Activated T-cell treated with anti-CD3 and anti-CD28 coated beads, Interleukin-2, amount 50 U/mL, for 72 hours (primary cell): ENCODE data around the gene TTC23L. TPM values are rescaled to one million over a fixed set of nuclear protein-coding genes. Genes with fewer than 3 reads are reported as not detected.

Source experiments
- ATAC-seq, 2 donors: fragments of 150-1000 bp; cut with Tn5 transposase; replicated peaks in 1 of 2; 2 replicates each; pipeline ENCODE4 v1.10.0; 2021; ENCODE audit warnings: moderate library complexity in 2 of 2, mild to moderate bottlenecking in 1 of 2
- DNase-seq, 2 donors: peaks; one replicate each; pipeline ENCODE4 v3.0.0; 2021 to 2022; ENCODE audit warnings: mixed read lengths in 1 of 2
- H3K27ac Mint-ChIP-seq: one replicate; pipeline ENCODE4 v1.8.0; 2022; ENCODE audit warnings: mild to moderate bottlenecking, moderate library complexity, mixed read lengths
- H3K27me3 Mint-ChIP-seq: one replicate; pipeline ENCODE4 v1.8.0; 2022; ENCODE audit warnings: low read depth, mixed read lengths
- H3K36me3 Mint-ChIP-seq, 2 donors: one replicate each; pipeline ENCODE4 v1.8.0; 2022; ENCODE audit warnings: mixed read lengths in 2 of 2, mild to moderate bottlenecking in 1 of 2; ENCODE audit not compliant: insufficient read depth in 2 of 2
- H3K4me1 Mint-ChIP-seq: one replicate; pipeline ENCODE4 v1.8.0; 2022; ENCODE audit warnings: low read depth, mixed read lengths
- H3K4me3 Mint-ChIP-seq, 2 donors: one replicate each; pipeline ENCODE4 v1.8.0; 2022; ENCODE audit warnings: mild to moderate bottlenecking in 2 of 2, mixed read lengths in 2 of 2, moderate library complexity in 2 of 2
- H3K9me3 Mint-ChIP-seq, 2 donors: one replicate each; pipeline ENCODE4 v1.8.0; 2022; ENCODE audit warnings: mixed read lengths in 2 of 2
- total RNA-seq, 2 donors: library from RNA; stranded (reverse); gene quantifications; one replicate each; pipeline ENCODE4 v1.2.3, GENCODE V29; 2022

Gene TTC23L
- total RNA-seq, 2 donors from 2014 or later = 0.56 to 0.58 TPM

GRCh38 chr5:34843497-34843896, 4.5 kb downstream of the TTC23L start:
- H3K27me3 Mint-ChIP-seq = peaks cover 10% of the 10 kb centered on the region
- no peak overlapping the region for H3K4me3 Mint-ChIP-seq
- peaks cover 15% of the 10 kb centered on the region for H3K4me1 Mint-ChIP-seq
- H3K9me3 Mint-ChIP-seq = no peaks in the 10 kb centered on the region
- no peak for DNase-seq
- ATAC-seq = no peak
- no peaks in the 10 kb centered on the region for H3K36me3 Mint-ChIP-seq
- no peak overlapping the region for H3K27ac Mint-ChIP-seq

- Mint-ChIP-seq H3K27me3 (peaks cover 10% of the 10 kb centered on the region), H3K9me3 (no peaks in the 10 kb centered on the region), H3K4me3 (no peak overlapping the region), H3K36me3 (no peaks in the 10 kb centered on the region), H3K27ac (no peak overlapping the region), H3K4me1 (peaks cover 11% of the 10 kb centered on the region)
- DNase-seq (no peak), ATAC-seq (no peak)
Measured at GRCh38 chr5:34844106-34844505, 5.1 kb downstream of the TTC23L start.

- no peak for DNase-seq
- Mint-ChIP-seq H3K27ac (no peak overlapping the region), H3K36me3 (no peaks in the 10 kb centered on the region), H3K4me3 (no peak overlapping the region), H3K4me1 (peaks cover 2% of the 10 kb centered on the region), H3K9me3 (no peaks in the 10 kb centered on the region), H3K27me3 (peaks cover 10% of the 10 kb centered on the region)
- ATAC-seq = no peak
Measured at GRCh38 chr5:34844999-34845398, 6.0 kb downstream of the TTC23L start.

- peaks cover 10% of the 10 kb centered on the region for H3K27me3 Mint-ChIP-seq
- H3K4me3 Mint-ChIP-seq = no peak overlapping the region
- DNase-seq (no peak), ATAC-seq (peak in 1 of 2 donors; percentile 17)
- H3K9me3 Mint-ChIP-seq = peaks cover 0 to under 1% of the 10 kb centered on the region in 2 donors
- H3K4me1 Mint-ChIP-seq = no peaks in the 10 kb centered on the region
- no peak overlapping the region for H3K27ac Mint-ChIP-seq
- H3K36me3 Mint-ChIP-seq = no peaks in the 10 kb centered on the region
Measured at GRCh38 chr5:34847056-34847455, 8.1 kb downstream of the TTC23L start.

- Mint-ChIP-seq H3K4me1 (no peaks in the 10 kb centered on the region), H3K4me3 (no peak overlapping the region), H3K9me3 (peaks cover 0 to 4% of the 10 kb centered on the region in 2 donors), H3K27me3 (peaks cover 10% of the 10 kb centered on the region), H3K27ac (no peak overlapping the region), H3K36me3 (no peaks in the 10 kb centered on the region)
- no peak for DNase-seq
- no peak for ATAC-seq
Measured at GRCh38 chr5:34847552-34847951, 8.6 kb downstream of the TTC23L start.

GRCh38 chr5:34848230-34848629, 9.3 kb downstream of the TTC23L start:
- Mint-ChIP-seq H3K27me3 (peaks cover 10% of the 10 kb centered on the region), H3K9me3 (peaks cover 0 to 4% of the 10 kb centered on the region in 2 donors), H3K27ac (no peak overlapping the region), H3K4me3 (no peak overlapping the region), H3K4me1 (no peaks in the 10 kb centered on the region), H3K36me3 (no peaks in the 10 kb centered on the region)
- ATAC-seq = no peak
- DNase-seq = no peak

- Mint-ChIP-seq H3K9me3 (peaks cover 0 to 4% of the 10 kb centered on the region in 2 donors), H3K27ac (no peak overlapping the region), H3K4me3 (no peak overlapping the region), H3K36me3 (no peaks in the 10 kb centered on the region), H3K27me3 (peaks cover 10% of the 10 kb centered on the region), H3K4me1 (no peaks in the 10 kb centered on the region)
- no peak for DNase-seq
- ATAC-seq = no peak
Measured at GRCh38 chr5:34849253-34849652, 10.3 kb downstream of the TTC23L start.

GRCh38 chr5:34854459-34855174, 15.7 kb downstream of the TTC23L start:
- no peaks in the 10 kb centered on the region for H3K4me1 Mint-ChIP-seq
- H3K27ac Mint-ChIP-seq = no peak overlapping the region
- no peak for DNase-seq
- H3K4me3 Mint-ChIP-seq = no peak overlapping the region
- H3K27me3 Mint-ChIP-seq = no peaks in the 10 kb centered on the region
- ATAC-seq = peak in 1 of 2 donors; percentile 52
- H3K36me3 Mint-ChIP-seq = no peaks in the 10 kb centered on the region
- peaks cover 0 to 4% of the 10 kb centered on the region in 2 donors for H3K9me3 Mint-ChIP-seq

GRCh38 chr5:34857161-34857560, 18.2 kb downstream of the TTC23L start:
- H3K27me3 Mint-ChIP-seq = no peaks in the 10 kb centered on the region
- DNase-seq (no peak), ATAC-seq (no peak)
- no peaks in the 10 kb centered on the region for H3K4me1 Mint-ChIP-seq
- no peak overlapping the region for H3K27ac Mint-ChIP-seq
- H3K36me3 Mint-ChIP-seq = no peaks in the 10 kb centered on the region
- no peak overlapping the region for H3K4me3 Mint-ChIP-seq
- peaks cover 0 to 3% of the 10 kb centered on the region in 2 donors for H3K9me3 Mint-ChIP-seq

- Mint-ChIP-seq H3K9me3 (no peaks in the 10 kb centered on the region), H3K36me3 (no peaks in the 10 kb centered on the region), H3K27ac (no peak overlapping the region), H3K4me1 (no peaks in the 10 kb centered on the region), H3K4me3 (no peak overlapping the region), H3K27me3 (no peaks in the 10 kb centered on the region)
- no peak for ATAC-seq
- no peak for DNase-seq
Measured at GRCh38 chr5:34857894-34858293, 18.9 kb downstream of the TTC23L start.

GRCh38 chr5:34858790-34859189, 19.8 kb downstream of the TTC23L start:
- Mint-ChIP-seq H3K4me1 (no peaks in the 10 kb centered on the region), H3K4me3 (no peak overlapping the region), H3K9me3 (no peaks in the 10 kb centered on the region), H3K36me3 (no peaks in the 10 kb centered on the region), H3K27me3 (no peaks in the 10 kb centered on the region), H3K27ac (no peak overlapping the region)
- DNase-seq (no peak), ATAC-seq (no peak)

- H3K9me3 Mint-ChIP-seq = no peaks in the 10 kb centered on the region
Measured at GRCh38 chr5:34859253-34859652, 20.3 kb downstream of the TTC23L start.

GRCh38 chr5:34863946-34864345, 25.0 kb downstream of the TTC23L start:
- H3K9me3 Mint-ChIP-seq = no peaks in the 10 kb centered on the region
- no peak for ATAC-seq
- no peak overlapping the region for H3K27ac Mint-ChIP-seq
- DNase-seq = no peak
- H3K36me3 Mint-ChIP-seq = no peaks in the 10 kb centered on the region
- no peak overlapping the region for H3K4me3 Mint-ChIP-seq
- no peaks in the 10 kb centered on the region for H3K4me1 Mint-ChIP-seq
- H3K27me3 Mint-ChIP-seq = no peaks in the 10 kb centered on the region

More at GRCh38 chr5:34859253-34859652, 20.3 kb downstream of the TTC23L start:
- no peak overlapping the region for H3K27ac Mint-ChIP-seq
- no peak for DNase-seq
- no peaks in the 10 kb centered on the region for H3K4me1 Mint-ChIP-seq
- no peak for ATAC-seq
- no peaks in the 10 kb centered on the region for H3K27me3 Mint-ChIP-seq
- no peaks in the 10 kb centered on the region for H3K36me3 Mint-ChIP-seq
- H3K4me3 Mint-ChIP-seq = no peak overlapping the region

- no peaks in the 10 kb centered on the region for H3K9me3 Mint-ChIP-seq
- no peak for ATAC-seq
- no peaks in the 10 kb centered on the region for H3K4me1 Mint-ChIP-seq
Measured at GRCh38 chr5:34865091-34865490, 26.1 kb downstream of the TTC23L start.

More at GRCh38 chr5:34865091-34865490, 26.1 kb downstream of the TTC23L start:
- Mint-ChIP-seq H3K4me3 (no peak overlapping the region), H3K27ac (no peak overlapping the region), H3K27me3 (no peaks in the 10 kb centered on the region), H3K36me3 (no peaks in the 10 kb centered on the region)
- DNase-seq = no peak
